Stimulated activated CD4-positive, alpha-beta T cell treated with anti-CD3 and anti-CD28 coated beads, TNF-alpha, amount 100 ng/mL, for 1 hour (primary cell): ENCODE measurements around the gene DIPK2A.

Source experiments
- DNase-seq, 3 donors: peaks; one replicate each; pipeline ENCODE4 v3.0.0-alpha.2; 2020; ENCODE audit warnings: low read depth in 3 of 3, low spot score in 1 of 3

DIPK2A gene

DNA sequence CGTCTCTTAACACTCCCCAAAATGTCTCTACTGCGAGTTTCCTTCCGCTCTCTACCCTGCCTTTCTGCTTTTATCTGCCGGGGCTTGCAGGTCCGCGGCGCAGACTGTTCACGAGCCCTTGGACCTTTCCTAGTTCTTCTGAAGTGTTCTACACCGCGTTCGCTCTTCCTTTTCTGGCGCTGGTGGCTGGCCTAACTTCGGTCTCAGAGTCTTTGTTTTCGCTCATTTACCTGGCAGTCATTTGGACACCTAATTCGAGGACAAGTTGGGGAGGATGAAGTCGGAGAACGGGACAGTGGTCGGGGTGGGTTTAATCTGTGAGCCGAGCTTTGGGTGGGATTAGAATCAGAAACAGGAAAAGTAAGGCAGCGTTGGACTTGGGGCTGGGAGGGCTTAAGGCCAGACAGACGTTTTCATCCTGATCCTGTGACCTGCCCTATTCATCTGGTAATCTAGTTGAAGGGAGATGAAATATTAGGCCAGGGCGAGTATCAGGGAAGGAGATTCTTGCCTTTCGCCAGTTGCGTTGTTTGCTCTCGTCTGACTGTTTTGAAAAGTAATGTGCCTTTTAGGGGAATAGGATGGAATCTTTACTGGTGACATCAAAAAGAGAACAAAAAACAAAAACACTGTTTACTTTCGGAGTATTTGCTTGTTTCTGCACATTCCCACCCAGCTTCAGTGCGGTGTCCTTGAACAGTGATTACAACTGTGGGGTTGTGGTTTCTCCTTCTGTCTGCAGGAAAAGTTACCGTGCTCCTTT is 1.8 kb downstream of the DIPK2A start:
- DNase-seq, result no peak

DNA sequence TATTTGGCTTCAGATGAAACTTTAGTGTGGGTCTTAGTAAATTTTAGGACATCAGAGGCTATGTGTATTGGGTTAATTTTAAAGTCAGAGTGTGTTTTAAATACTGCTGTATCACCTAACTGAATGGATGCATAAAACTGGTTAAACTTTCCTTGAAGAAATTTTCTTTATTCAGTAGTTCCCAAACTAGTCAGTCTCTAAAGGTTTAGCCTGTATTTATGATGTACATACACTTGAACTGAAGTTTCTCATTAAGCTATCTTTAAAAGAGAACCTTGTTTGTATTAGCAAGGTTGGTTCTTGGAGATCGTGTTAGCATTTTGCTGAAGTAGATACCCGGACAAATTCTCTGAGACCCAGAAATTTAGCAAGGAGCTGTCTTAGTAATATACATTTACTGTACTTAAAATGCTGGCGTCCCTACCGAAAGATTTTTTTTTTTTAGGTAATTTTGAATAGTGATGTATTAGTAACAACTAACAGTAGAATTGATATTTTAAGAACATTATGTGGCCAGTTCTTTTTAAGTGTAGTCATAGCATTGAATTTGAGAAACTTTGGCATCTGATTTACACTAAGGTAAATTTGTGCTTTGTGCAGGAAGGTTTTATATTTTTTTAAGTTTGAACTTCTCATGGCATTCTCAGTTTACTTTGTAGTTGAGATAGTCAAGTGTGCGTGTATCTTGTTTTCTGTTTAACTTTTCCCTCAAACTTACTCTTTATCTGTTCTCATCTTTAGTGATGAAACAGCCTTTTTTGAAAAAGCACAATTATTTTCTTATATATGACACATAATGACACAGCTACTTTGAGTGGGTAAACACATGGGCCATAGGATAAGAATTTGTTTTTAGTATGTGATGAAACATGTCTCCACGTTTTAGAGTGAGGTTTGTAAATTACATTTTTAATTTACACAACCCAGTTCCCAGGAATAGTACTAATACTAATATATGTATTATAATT is 2.9 kb downstream of the DIPK2A start:
- DNase-seq, result no peak

DNA sequence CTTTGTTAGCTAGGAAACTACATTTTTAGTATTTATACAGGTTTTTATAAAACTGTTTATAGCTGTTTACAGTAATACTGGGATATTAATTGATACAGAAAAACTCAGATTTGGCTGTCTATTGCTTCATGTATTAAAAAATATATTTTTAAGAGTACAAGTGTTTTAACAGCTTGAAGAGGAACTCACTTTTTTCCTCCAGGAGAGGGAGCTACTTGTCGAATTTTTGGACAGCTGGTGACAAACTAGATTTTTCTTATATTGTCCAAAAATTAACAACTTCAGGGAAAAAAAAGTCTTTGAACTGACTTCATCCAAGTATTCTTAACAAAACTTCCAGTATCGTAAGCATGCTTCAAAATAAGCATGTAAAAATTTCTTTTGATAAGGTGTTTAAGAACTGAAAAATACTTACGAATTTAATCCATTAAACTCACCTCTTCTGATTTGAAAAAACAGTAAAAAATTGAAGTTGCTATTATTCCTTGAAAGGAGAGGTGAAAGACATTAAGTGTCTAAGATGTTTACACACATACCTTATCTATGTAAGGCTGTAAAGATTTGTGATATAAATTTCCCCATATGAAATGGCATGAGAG is 4.0 kb downstream of the DIPK2A start:
- DNase-seq, result no peak

DNA sequence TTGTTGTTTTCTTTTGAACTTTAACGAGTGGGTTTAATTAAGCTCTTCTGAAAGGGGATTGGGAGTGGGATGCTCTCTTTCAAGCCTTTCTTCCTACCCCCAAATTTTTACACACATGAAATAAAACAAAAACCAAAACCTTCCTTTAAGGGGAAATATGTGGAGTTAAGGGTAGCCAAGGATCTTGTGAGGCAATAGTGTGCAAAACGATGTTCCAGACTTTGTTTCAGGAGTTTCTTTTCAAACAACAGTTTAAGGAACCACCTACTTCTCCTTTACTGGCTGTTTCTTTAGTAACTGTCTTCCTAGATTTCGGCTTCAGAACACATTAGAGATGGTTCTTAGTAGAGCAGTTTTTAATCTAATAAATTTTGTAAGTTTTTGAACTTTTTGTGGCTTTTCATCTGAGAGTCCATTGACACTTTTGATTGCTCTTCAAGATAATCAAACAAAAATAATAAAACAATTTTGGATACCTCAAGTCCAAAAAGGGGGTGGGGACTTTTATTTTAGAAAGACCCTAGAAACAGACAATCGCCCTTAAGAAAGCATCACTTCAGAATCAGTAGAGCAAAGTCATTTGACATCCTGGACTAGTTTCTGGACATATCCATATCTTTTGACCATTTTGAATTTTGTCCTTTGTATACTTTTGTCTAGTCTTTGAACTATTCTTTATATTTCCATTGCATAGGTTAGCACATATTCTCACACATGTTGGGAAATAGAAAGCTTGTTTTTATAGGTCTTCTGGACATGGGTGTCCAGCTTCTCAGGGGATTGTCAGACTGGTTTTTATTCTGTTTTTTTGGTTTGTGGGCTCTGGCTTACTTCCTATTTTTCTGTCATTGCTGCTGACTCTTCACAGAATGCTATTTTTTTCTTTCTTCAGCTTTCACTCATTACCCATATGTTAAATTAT is 6.0 kb downstream of the DIPK2A start:
- no peak for DNase-seq

DNA sequence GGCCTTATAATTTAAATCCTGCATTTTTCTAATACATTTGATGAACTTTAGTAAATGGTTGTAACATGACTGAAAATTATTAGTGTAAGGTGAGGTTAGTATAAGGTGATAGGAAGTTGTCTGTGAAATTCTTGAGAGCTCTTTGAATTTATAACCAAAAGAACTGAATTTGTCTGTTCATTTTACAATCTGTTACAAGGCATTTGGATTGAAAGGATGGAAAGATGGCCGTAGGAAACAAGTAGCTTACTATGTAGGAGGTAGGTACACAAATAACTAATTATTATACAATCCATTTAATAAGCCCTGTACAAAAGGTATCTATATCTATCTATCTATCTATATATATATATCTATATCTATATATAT is 6.6 kb downstream of the DIPK2A start:
- no peak for DNase-seq

DNA sequence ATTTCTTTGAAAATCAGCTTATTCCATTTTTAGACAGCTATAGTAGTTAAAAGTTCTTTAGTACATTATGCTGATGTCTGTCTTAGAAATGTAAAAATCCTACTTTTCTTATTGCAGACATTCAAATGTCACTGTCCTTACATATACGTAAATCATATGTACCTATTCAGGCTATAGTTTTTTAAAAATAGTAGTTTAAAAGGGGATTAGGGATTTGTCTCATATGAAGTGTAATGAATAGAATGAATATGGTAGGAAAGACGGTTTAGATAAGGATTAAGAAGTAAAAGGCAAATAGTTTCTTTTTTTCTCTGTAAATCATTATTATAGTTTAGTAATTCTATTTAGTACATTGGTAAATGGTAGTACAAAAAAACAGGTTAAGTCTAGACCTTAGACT is 7.4 kb downstream of the DIPK2A start:
- no peak for DNase-seq

DNA sequence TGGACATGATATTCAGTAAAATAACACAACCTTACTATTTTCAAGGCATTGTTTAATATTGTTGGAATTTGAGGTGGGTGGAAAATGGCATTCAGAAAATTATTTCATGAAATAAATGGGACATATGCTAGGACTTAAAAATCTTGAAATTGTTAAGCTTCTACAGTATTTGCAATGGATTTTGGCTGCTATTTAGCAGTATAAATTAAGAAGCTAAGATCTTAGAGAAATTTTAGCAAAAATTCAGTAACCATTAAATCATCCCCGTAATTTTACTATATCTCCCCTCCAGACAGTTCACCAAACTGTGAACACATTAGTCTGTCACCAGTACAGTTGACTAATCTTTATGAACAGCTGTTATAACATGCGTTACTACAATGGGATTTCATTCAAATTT is 8.2 kb downstream of the DIPK2A start:
- DNase-seq, result no peak

DNA sequence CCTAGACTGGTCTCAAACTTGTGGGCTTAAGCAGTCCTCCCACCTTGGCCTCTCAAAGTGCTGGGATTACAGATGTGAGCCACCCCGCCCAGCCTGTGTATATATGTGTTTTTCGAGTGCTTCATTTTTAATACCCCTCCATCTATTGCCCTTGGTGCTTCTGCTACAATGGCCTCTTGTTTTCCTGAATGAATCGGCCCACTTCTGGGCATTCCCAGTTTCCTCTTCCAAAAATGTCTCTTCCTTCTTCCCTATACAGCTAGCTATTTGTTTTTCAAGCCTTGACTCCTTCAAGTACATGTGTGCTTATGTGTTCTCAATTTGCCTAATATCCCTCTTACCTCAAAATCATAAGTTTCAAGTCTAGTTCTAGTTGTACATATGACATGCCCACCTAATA is 16.7 kb downstream of the DIPK2A start:
- DNase-seq, result no peak

DNA sequence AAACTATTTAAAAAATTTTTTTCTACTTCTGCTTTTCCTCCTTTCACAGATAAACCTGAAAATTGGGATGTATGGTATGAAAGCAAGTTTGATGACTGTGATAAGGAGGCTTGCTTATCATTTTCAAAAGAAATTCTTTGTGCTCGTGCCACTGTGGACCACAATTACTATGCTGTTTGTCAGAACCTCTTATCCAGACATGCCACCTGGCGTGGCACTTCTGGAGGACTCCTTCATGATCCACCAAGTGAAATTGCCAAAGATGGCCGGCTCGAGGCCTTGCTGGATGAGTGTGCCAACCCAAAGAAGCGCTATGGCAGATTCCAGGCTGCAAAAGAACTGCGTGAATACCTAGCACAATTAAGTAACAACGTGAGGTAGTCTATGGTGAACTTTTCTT is 17.8 kb downstream of the DIPK2A start:
- no peak for DNase-seq

DNA sequence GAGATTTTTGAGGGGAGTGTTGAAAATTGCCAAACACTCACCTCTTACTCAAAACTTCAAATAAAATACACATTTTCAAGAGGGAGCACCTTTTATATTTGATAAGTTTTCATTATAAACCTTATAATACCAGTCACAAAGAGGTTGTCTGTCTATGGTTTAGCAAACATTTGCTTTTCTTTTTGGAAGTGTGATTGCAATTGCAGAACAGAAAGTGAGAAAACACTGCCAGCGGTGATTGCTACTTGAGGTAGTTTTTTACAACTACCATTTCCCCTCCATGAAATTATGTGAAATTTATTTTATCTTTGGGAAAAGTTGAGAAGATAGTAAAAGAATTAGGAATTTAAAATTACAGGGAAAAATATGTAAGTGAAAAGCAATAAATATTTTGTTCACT is 20.1 kb downstream of the DIPK2A start:
- no peak for DNase-seq

DNA sequence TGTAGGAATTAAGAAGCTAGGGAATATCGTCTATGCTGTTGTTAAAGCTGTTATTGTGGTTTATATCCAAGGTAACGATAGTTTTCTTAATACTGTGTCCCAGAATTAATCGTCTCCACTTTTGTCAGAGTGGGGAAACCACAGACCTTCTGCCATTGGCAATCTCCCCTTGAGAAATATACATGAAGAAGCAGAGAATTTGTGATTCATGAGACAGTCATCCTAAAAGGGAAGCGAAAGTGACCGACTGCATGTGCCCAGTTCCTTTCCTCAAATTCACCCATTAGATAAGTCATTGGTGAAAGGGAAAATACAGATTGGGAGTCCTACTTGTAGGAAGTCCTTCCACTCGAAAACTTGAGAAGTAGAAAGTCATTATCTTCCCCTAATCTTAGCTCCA is 26.6 kb downstream of the DIPK2A start:
- DNase-seq, result no peak

DNA sequence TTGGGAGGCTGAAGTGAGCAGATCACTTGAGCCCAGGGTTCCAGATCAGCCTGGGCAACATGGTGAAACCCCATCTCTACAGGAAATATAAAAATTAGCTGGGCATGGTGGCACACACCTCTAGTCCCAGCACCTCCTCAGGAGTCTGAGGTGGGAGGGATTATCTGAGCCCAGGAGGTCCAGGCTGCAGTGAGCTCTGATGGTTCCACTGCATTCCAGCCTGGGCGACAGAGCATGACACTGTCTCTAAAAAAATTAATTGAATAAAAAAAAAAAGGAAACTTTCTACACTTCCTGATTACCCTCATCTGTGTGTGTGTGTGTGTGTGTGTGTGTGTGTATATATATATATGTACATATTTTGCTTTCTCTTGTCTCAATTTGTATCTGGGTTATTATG is 31.4 kb downstream of the DIPK2A start:
- DNase-seq, result no peak

DNA sequence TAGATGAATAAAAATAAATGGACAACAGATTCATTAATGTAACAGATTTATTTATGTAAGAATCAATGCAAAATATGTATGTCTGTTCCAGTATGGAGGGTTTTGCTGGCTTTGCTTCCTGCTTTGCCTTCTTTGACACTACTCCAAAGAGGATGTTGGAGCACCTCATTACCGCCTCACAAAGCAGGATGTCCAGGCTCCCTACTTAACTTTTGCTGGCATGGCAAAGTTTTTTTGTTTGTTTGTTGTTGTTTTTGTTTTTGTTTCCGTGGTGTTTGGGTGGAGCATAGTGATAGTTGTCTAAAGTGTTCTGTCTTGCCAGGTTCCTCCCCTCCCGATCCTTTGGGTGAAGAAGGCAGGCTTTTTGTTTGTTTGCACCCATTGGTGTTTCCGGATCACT is 38.7 kb downstream of the DIPK2A start:
- no peak for DNase-seq

DNA sequence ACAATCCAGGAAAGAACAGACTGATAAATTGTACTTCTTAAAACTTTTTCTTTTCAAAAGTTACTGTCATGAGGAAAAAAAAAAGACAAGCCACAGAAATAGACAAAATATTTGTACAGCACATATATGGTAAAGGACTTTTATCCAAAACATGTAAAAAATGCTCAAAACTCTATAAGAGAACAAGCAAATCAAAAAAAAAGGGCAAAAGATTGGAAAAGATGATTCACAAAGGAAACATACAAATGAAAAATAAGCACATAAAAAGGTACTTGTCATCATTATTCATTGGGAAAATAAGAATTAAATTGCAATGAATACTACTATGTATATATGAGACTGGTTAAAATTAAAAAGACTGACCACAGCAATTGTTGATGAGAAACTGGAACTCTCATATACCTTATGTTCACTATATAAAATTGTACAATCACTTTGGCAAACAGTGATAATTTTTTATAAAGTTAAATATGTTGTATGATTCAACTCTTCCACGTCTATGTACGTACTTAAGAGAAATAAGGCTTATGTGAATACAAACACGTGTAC is 39.7 kb downstream of the DIPK2A start:
- DNase-seq, result no peak

DNA sequence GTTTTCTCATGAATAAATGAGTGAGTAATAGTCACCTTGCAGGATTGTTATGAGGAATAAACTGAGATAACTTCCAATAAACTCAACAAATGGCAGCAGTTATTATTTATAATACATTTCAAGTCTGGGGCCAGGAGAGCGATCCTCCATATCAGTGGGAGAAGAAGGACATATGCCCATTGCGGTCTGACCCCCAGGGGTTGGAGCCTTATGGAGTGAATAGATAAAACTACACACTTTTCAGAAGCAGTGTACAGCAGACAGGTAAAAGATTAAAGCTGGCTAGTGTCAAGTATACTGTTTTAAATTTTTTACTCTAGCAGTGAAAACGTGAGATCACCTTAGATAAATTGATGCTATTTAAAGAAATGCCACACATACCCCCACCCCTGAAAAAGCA is 43.5 kb downstream of the DIPK2A start:
- no peak for DNase-seq

DNA sequence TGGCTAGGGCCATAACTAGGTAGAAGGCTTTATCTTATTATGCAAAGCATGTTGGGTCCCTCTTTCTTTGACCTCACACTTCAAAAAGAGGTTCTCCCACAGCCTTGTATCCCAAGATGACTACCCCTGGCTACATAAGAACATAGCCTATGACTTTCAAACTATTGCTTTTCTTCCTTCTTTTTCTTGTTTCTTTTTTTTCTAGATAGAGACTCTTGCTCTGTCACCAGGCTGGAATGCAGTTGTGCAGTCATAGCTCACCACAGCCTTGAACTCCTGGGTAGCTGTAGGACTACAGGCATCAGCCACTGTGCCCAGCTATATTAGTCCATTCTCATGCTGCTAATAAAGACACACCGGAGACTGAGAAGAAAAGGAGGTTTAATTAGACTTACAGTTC is 47.2 kb downstream of the DIPK2A start:
- no peak for DNase-seq
